Osteoblast (primary cell): ENCODE measurements around the gene SMARCC2. TPM values are rescaled to one million over a fixed set of nuclear protein-coding genes. Genes with fewer than 3 reads are reported as not detected.

Experiments used
- DNase-seq: peaks from one replicate; pipeline ENCODE4 v3.0.0; 2011; ENCODE audit warnings: low spot score, mixed read lengths; ENCODE audit not compliant: insufficient read length; ENCODE audit errors: missing footprints
- H2AFZ ChIP-seq: 2 replicates; pipeline ENCODE4 v1.6.0; 2011; ENCODE audit warnings: mild to moderate bottlenecking, low read length
- H3K27ac ChIP-seq: 2 replicates; pipeline ENCODE4 v1.5.1; 2011; ENCODE audit warnings: mild to moderate bottlenecking, low read depth, low read length, moderate library complexity
- H3K27me3 ChIP-seq: 2 replicates; pipeline ENCODE4 v1.6.0; 2012; ENCODE audit warnings: mild to moderate bottlenecking, control low read depth, inconsistent platforms, low read length, moderate library complexity; ENCODE audit not compliant: insufficient read depth
- H3K36me3 ChIP-seq: 2 replicates; pipeline ENCODE4 v1.5.1; 2011; ENCODE audit warnings: mild to moderate bottlenecking, low read length, control low read depth, moderate library complexity; ENCODE audit not compliant: insufficient read depth
- H3K4me1 ChIP-seq: 2 replicates; pipeline ENCODE4 v1.5.1; 2011; ENCODE audit warnings: mild to moderate bottlenecking, low read length, control low read depth, moderate library complexity; ENCODE audit not compliant: insufficient read depth
- H3K4me2 ChIP-seq: 2 replicates; pipeline ENCODE4 v1.6.0; 2011; ENCODE audit warnings: mild to moderate bottlenecking, low read length; ENCODE audit not compliant: insufficient read depth
- H3K4me3 ChIP-seq: fragments of 200-600 bp; sonication (generic); 3 replicates; pipeline ENCODE4 v1.5.1; 2012; ENCODE audit warnings: mild to moderate bottlenecking, low read length, inconsistent platforms; ENCODE audit not compliant: insufficient read depth
- H3K79me2 ChIP-seq: 2 replicates; pipeline ENCODE4 v1.6.0; 2012; ENCODE audit warnings: mild to moderate bottlenecking, low read length, control low read depth, inconsistent platforms; ENCODE audit not compliant: insufficient read depth
- H3K9me3 ChIP-seq: 2 replicates; pipeline ENCODE4 v1.5.1; 2011; ENCODE audit warnings: low read depth, low read length, control low read depth
- H4K20me1 ChIP-seq: 2 replicates; pipeline ENCODE4 v1.6.0; 2012; ENCODE audit warnings: mild to moderate bottlenecking, low read length, control low read depth; ENCODE audit not compliant: insufficient read depth
- CTCF ChIP-seq: IDR thresholded peaks from 2 replicates; pipeline ENCODE4 v1.5.1; 2011; ENCODE audit warnings: mild to moderate bottlenecking, low read depth, low read length, moderate library complexity; ENCODE audit errors: extremely low read depth
- total RNA-seq: library from RNA; depleted of rRNA; stranded (reverse); fragments of >200 nt; gene quantifications from 2 replicates; pipeline ENCODE4 v1.2.3, GENCODE V29; 2012

SMARCC2 gene
- total RNA-seq, 1 donor = 65.9 TPM

GRCh38 chr12:56222531-56222895 is 33.2 kb upstream of the SMARCC2 start:
- Histone ChIP-seq H3K27me3 (no peaks in the 10 kb centered on the region), H3K27ac (peak overlapping the region; percentile 96), H2AFZ (peak overlapping the region; percentile 63), H3K4me1 (peaks cover 32% of the 10 kb centered on the region), H3K9me3 (no peaks in the 10 kb centered on the region), H3K4me2 (peak overlapping the region; percentile 100), H3K36me3 (peaks cover 6% of the 10 kb centered on the region), H3K79me2 (peaks cover 34% of the 10 kb centered on the region), H3K4me3 (peak overlapping the region; percentile 86), H4K20me1 (peaks cover 3% of the 10 kb centered on the region)
- TF ChIP-seq CTCF = no peak
- peak; percentile 58 for DNase-seq

- Histone ChIP-seq H2AFZ (peak within 1 kb of the TSS; percentile 63), H3K9me3 (no peaks in the 10 kb centered on the region), H3K79me2 (peaks cover 40% of the 10 kb centered on the region), H3K4me2 (peak within 1 kb of the TSS; percentile 100), H3K36me3 (peaks cover 3% of the 10 kb centered on the region), H3K27me3 (no peaks in the 10 kb centered on the region), H3K4me3 (peak within 1 kb of the TSS; percentile 86), H3K27ac (peak within 1 kb of the TSS; percentile 96), H4K20me1 (peaks cover 6% of the 10 kb centered on the region), H3K4me1 (peaks cover 32% of the 10 kb centered on the region)
- peak; percentile 98 for DNase-seq
- TF ChIP-seq CTCF = peak; percentile 26
Measured at GRCh38 chr12:56221757-56222530, 32.7 kb upstream of the SMARCC2 start, which contains the start of gene RNF41. RNF41 (minus strand) TSS chr12:56221922; CDS start chr12:56214047, 7,875 bp downstream.

GRCh38 chr12:56221232-56221756 is 32.0 kb upstream of the SMARCC2 start:
- H3K9me3 ChIP-seq = no peaks in the 10 kb centered on the region
- H3K79me2 ChIP-seq = peaks cover 45% of the 10 kb centered on the region
- peak overlapping the region; percentile 96 for H3K27ac ChIP-seq
- peak; percentile 98 for DNase-seq
- H3K4me2 ChIP-seq = peak overlapping the region; percentile 100
- H4K20me1 ChIP-seq = peaks cover 10% of the 10 kb centered on the region
- H3K36me3 ChIP-seq = peaks cover 7% of the 10 kb centered on the region
- peak overlapping the region; percentile 86 for H3K4me3 ChIP-seq
- no peak for TF ChIP-seq CTCF
- H3K4me1 ChIP-seq = peaks cover 32% of the 10 kb centered on the region
- H2AFZ ChIP-seq = peak overlapping the region; percentile 18
- H3K27me3 ChIP-seq = no peaks in the 10 kb centered on the region

- Histone ChIP-seq H3K4me2 (peak overlapping the region; percentile 100), H4K20me1 (peaks cover 14% of the 10 kb centered on the region), H3K27me3 (no peaks in the 10 kb centered on the region), H3K4me1 (peaks cover 32% of the 10 kb centered on the region), H3K79me2 (peaks cover 49% of the 10 kb centered on the region), H3K4me3 (peak overlapping the region; percentile 86), H3K9me3 (no peaks in the 10 kb centered on the region), H3K27ac (peak overlapping the region; percentile 96), H3K36me3 (peaks cover 12% of the 10 kb centered on the region), H2AFZ (peak overlapping the region; percentile 6)
- peak; percentile 89 for DNase-seq
- TF ChIP-seq CTCF = no peak
Measured at GRCh38 chr12:56220611-56221231, 31.4 kb upstream of the SMARCC2 start.
